ENCODE data around the gene THBD.

The THBD gene

DNA sequence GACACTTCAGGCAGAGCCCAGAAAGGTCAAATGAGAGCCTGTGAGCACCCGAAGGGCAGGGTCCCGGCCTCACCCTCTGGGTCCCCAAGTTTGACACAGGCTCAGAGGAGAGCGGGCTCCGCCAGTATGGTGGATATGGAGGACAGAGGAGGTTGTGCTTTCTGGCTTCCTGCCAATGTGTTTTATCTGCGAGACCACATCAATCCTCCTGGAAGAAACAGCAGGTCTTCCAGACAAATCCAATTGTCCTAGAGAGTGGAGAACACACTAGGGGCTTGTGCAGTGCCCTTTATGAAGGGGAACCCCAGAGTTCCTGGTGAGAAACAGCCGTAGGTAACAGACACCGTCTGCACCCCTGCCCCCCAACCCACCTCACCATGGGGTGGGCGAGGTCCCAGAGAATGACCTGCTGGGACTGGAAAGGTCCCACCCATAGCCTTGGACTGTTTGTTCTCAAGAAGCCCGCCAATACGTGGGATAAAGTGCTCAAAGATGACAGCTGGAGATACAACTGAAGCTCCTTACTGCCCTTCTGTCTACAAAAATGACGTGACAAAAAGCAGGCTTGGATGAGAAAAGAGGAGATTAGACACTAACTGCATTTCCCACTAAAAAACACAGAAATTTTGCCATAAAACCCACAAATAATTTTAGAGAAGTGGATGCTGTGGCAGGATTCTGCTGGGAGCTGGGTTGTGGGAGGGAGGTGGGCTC, 38.3 kb downstream of the THBD start:
- DNase-seq (ENCODE audit: low read depth) = no peak

DNA sequence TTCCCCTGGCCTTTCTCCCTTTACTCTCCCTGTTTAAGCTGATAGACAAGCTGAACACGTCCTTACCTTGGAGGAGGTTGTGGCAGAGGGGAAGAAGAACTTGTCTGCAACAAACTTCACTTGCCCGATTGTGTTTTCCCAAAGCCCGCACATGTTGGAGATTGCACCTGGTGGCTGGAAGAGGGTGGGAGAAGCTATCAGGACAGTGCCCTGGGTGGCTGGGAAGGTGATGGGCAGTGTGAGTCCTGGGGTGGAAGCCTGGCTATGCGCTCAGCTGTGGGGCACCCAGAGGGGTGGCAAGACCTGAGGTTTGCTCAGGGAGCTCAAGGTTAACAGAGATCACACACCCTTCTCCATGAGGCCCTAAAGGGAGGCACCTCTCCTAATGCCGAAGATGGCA, 39.4 kb downstream of the THBD start:
- no peak for DNase-seq (ENCODE audit: low read depth)

DNA sequence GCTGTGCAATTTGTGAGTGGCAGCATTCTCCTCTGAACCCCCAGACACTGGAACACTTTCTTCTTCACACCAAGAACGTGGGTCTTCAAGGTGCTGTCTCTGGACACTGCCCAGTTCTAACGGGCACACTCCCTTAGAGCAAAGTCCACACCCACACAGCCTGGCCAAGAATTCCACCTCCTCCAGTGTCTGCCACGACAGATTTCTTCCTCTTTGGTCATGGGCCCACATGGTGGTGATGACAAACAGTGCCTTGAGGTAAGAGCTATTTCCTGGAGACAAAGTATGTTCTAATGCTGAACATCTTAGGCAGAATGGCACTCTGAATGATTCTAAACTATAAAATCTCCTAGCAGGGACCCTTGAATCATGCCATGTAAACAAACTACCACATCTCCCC, 39.8 kb downstream of the THBD start:
- DNase-seq (ENCODE audit: low read depth) = no peak

DNA sequence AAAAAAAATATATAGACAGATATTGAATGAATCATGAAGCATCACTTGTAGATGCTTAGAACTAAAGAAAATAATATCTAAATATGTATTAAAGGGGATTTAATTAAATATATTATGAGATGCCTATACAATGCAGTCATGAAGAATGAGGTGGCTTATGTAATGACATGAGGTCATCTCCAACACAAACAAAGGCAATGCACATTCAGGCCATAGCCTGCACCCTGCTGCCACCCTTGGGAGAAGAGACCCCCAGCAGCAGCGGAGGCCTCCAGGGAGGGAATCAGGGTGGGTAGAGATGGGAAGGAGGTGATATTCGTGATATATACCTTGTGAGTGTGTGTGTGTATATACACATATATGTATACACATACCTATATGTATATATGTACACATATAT, 40.8 kb downstream of the THBD start:
- no peak for DNase-seq (ENCODE audit: low read depth)

DNA sequence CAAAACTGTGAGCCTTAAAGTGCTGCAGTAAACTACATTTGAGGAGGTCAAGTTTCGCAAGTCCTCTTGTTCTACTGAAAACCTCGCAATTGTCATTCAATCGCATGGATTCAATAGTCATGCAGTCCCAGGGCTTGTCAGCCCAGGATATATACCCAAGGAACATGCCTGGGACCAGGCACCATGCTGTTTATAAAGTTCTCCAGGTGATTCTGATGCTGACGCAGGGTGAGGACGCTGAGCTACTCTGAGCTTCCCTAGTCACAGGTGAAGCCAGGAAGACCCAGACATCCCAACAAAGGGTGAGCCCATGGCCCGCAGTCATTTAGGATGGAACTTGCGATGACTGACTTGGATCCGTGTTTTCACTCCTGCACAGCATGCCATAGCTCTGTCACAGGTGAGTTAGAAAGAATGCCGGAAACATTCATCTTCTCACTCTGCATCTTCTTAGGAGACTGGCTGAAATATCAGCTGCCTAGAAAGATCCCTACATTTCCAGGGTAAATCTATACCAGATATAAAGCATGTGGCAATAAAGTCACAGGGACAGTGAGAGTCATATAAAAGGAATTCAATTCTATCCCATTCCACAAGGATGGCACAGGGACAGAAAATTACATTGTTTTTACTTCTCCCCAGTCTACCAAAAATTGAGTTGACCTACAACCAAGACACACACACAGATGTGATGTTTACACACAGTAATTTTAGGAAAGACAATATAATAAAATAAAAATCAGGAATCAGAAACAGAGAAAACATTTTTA, 41.4 kb downstream of the THBD start:
- no peak for DNase-seq (ENCODE audit: low read depth)

DNA sequence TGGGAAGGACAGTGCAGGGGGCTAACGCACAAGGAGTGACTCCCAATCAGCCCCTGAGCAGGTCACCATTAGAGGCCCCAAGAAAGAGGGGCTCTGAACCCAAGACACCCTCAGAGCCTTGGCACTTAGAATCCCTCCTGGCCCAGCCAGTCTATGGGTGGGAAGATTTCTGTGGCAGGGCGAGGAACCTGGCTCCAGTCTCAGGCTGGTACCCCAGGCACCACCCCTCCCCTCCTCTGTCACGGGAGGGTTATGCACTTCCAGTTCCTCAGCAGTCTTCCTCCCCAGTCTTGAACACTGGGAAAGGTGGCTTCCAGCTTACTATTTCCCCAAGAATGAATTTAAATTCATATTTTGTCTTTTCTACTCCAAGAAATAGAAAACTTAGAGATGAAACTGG, 42.0 kb downstream of the THBD start:
- DNase-seq (ENCODE audit: low read depth) = no peak

DNA sequence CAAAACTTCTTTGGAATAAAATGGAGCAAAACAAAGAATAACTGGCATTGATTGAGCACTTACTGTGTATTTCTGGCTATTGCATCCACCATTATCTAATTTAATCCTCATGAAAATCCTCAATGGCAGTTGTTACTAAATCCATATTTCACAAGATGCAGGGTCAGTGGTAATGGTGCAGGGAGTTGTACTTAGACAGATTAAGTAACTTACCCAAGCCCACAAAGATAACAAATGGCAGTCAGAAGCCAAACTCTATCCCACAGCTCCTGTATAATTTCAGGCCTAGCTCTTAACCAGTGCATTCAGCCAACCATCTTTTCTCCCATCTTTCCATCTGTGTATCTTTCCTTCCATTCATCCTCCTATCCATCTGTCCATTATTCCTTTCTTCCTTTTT, 43.7 kb downstream of the THBD start:
- DNase-seq (ENCODE audit: low read depth) = no peak

DNA sequence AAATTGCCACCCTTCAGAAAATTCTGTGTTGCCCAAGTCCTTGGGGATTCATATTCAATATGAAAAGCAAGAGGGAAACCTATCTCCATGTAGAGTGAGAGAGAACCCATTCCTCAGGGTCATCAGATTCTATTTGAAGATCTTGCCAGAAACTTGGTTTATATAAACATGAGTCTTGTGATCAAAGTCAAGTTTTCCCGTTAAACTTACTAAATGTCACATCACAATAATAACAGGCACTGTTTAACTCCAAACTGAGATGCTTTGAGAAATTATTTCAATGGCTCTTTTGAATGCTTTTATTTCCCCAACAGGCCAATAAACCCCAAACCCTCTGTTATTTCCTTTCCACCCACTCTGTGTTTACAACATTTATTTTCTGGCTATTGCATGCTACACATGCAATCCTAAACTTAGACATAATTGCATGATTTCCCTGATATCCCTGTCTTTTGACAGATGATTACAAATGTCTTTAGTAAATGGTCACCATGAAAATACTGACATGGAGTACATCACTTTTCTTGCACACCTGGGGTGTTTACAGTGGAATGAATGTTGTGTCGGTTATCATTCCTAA, 45.5 kb downstream of the THBD start:
- no peak for DNase-seq (ENCODE audit: low read depth)

DNA sequence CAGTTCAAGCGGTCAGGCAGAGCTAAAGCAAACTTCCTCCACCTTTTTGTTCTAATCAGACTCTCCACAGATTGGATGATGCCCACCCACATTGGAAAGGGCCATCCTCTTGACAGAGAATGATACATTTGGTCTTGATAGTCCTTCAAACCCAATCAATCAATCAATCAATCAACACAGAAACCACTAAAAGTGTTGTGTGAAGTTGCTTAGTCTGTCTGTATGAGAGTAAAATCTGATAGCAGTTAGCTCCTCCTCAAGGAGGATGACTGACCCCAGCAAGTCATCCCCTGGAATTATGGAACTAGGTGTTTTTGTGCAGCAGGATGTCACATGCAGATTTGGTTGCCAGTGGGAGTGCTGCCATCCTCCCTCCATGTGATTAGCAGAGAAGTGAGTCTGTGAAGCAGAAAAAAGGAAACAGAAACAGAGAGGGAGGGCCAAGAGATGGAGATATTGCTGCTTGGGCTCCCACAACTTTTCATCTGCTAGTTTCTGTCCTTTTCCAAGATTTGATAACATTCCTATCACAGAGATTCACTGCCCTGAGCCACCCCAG, 46.3 kb downstream of the THBD start:
- DNase-seq (ENCODE audit: low read depth) = no peak

DNA sequence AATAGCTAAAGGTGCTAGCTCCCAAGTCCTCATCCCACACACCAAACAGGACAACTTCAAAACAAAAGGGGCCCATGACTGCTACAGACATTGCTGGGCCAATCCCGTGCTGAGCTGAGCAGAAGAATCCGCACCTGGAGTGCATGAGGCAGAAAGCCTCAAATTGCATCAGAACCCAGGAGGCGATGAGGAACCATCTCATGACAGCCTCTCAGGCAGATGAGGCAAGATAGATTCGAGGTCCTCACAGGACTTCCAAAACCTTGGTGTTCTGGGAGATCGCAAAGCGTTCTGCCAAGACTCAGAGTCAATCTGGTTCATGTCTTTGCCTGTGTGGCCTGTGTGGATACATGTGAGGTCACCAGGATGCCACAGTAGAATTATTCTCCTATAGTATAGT, 47.2 kb downstream of the THBD start:
- no peak for DNase-seq (ENCODE audit: low read depth)

DNA sequence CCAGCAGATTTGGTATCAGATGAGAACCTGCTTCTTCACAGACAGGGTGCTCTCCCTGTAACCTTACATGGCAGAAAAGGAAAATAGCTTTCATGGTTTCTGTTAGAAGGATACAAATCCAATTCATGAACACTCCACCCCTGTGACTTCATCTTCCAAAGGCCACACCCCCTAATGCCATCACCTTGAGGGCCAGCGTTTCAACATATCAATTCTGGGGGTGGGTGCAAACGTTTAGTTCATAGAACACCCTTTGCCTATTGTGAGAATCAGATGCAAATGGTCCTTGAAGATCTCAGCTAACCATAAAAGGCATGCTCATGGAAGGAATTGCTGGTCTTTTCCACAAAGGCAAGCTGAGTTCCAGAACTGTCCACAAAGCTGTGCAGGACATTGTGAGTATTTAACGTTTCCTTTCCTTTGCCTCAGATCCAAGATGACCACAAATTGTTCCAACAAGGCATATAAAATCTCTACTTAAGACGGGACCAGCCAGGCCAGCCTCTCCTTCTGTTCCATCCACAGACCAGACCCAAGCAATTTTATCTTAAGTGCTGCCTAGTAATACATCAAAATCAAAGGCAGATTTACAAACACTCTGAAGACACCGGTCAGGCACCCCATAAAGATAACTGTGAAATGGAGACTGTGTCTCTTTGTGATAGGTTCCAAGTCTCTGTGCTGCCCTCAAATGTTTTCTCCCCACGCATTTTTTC, 49.1 kb downstream of the THBD start:
- DNase-seq (ENCODE audit: low read depth) = no peak

DNA sequence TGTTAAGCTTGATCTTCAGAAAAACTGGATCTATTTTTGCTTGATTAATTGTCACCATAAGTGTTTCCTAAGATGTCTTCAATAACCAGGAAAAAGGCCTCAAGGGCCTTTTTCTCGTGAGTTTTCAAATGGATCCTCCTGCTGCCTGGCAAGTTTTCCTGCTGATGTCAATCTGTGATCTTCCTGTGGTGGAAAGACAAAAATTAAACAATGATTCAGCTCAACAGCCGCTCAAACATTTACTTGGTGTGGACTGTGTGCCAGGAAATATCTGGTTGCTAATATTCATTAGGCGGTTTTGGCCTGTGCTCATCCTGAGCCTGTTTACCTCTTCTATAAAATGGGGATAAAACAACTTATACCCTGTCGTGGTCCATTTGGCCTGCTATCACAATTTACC, 49.7 kb downstream of the THBD start:
- no peak for DNase-seq (ENCODE audit: low read depth)

DNA sequence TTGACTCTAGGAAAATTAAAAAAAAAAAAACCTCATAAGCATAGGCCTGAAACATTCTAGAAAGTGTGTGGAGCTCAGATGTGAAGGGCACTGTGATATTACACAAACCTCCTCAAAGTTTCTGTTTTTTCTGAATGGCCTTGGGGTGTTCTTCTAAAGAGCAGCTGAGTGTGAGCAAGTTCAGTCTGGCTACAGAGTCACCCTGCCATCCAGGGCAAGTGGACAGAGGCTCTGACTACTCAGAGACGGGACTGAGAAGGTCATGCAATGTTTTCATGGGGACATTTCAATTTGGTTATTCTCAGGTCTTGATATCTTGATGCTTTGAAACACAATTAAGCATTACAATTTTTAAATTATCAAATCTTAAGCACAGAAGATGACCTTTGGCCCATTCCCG, 51.0 kb downstream of the THBD start:
- DNase-seq (ENCODE audit: low read depth) = no peak

DNA sequence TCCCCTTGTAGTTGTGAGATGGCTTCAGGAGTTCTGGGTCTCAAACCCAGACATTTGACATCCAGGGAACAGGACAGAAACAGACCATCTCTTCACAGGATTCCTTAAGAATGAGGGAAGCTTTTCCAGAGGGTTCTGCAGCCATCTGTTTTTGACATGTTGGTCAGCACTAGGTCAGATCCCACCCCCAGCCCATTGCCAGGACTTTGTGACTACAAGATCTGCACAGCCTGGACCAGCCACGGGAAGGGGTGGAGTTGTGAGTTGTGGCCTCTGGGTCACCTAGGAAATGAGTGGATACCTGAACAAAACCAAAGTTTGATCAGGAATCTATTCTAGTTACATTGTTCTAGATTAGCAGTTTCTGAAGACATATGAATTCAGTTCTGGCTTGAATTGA, 53.5 kb downstream of the THBD start:
- DNase-seq (ENCODE audit: low read depth) = no peak

Measured in CMK (cell line).